SH-SY5Y (cell line): ENCODE results near the gene PSMD11.

Experiments used
- GATA2 ChIP-seq: IDR thresholded peaks from 2 replicates; pipeline ENCODE4 v1.6.1; 2011; ENCODE audit warnings: mild to moderate bottlenecking, low read depth, low read length
- GATA3 ChIP-seq: IDR thresholded peaks from 2 replicates; pipeline ENCODE4 v1.6.1; 2011; ENCODE audit warnings: low read depth, mild to moderate bottlenecking, low read length, moderate library complexity

Gene PSMD11

GRCh38 chr17:32444301-32445073 is at the start of gene PSMD11:
TSS of gene PSMD11 (plus strand) at chr17:32444510. CDS start at chr17:32444524, 14 bp downstream.
- TF ChIP-seq GATA2, result no peak
- TF ChIP-seq GATA3, result no peak

GRCh38 chr17:32396343-32396742 is 48.0 kb upstream of the PSMD11 start:
- no peak for TF ChIP-seq GATA2
- no peak for TF ChIP-seq GATA3

GRCh38 chr17:32398946-32399345 is 45.4 kb upstream of the PSMD11 start:
- no peak for TF ChIP-seq GATA3
- no peak for TF ChIP-seq GATA2

- TF ChIP-seq GATA2, result no peak
- no peak for TF ChIP-seq GATA3
Observed at GRCh38 chr17:32426894-32427293, 17.4 kb upstream of the PSMD11 start.

- no peak for TF ChIP-seq GATA3
- TF ChIP-seq GATA2, result no peak
Observed at GRCh38 chr17:32429598-32429997, 14.7 kb upstream of the PSMD11 start.

- TF ChIP-seq GATA2 (no peak), GATA3 (no peak)
Observed at GRCh38 chr17:32440722-32441121, 3.6 kb upstream of the PSMD11 start.

- TF ChIP-seq GATA3, result no peak
- no peak for TF ChIP-seq GATA2
Observed at GRCh38 chr17:32441886-32442285, 2.4 kb upstream of the PSMD11 start.

GRCh38 chr17:32443827-32444300 is 446 bp upstream of the PSMD11 start:
- no peak for TF ChIP-seq GATA3
- no peak for TF ChIP-seq GATA2

GRCh38 chr17:32445074-32445415 is 735 bp downstream of the PSMD11 start:
- TF ChIP-seq GATA2 (no peak), GATA3 (no peak)

- no peak for TF ChIP-seq GATA3
- no peak for TF ChIP-seq GATA2
Observed at GRCh38 chr17:32445497-32445896, 1.2 kb downstream of the PSMD11 start.

- no peak for TF ChIP-seq GATA2
Observed at GRCh38 chr17:32445971-32446370, 1.7 kb downstream of the PSMD11 start.

GRCh38 chr17:32446949-32447348 is 2.6 kb downstream of the PSMD11 start:
- TF ChIP-seq GATA3 (no peak), GATA2 (no peak)

- TF ChIP-seq GATA2 (no peak), GATA3 (no peak)
Observed at GRCh38 chr17:32449963-32450362, 5.7 kb downstream of the PSMD11 start.

GRCh38 chr17:32451879-32452278 is 7.6 kb downstream of the PSMD11 start:
- TF ChIP-seq GATA3 (no peak), GATA2 (no peak)

GRCh38 chr17:32452281-32452680 is 8.0 kb downstream of the PSMD11 start:
- TF ChIP-seq GATA3 (no peak), GATA2 (no peak)

GRCh38 chr17:32453370-32453769 is 9.1 kb downstream of the PSMD11 start:
- TF ChIP-seq GATA2, result no peak
- TF ChIP-seq GATA3, result no peak

GRCh38 chr17:32458371-32458770 is 14.1 kb downstream of the PSMD11 start:
- no peak for TF ChIP-seq GATA2
- TF ChIP-seq GATA3, result no peak
